ENCODE measurements around the gene KIDINS220. TPM values are rescaled to one million over a fixed set of nuclear protein-coding genes. Genes with fewer than 3 reads are reported as not detected.

Gene KIDINS220
- total and polyA plus RNA-seq, 2 experiments from 2014 or later, result 24.2 to 77.5 TPM

DNA sequence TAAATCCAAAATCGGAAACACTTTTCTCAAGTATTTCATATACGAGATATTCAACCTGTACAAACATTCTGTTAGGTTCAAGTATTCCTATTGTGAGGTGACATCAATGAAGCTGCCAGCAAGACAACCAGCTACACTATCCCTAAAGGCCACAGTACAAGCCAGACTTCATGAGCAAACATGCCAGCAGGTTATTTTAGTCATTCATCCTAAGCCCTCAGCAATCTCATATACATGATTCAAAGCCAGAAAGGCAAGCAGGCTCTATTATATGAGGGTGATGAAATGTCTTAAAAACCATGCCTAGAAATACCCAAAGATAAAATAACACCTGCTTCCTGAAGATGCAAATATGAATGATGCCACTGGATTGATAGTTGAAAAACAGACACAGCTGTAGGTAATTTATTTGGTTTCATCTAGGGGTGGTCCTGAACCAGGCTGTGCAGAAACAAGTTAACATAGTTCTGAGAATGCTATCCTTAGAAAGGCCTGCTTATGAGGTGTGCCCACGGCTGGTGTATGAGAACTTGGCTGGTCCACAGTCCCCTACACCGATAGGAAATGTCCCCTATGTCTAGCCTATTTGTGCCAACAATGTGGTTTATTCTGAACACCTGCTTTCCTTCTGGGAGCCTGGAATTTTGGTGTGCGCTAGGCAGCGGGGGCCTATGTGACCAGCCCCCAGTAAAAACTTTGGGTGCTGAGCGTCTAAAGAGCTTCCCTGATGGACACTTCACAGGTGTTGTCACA, 48.2 kb upstream of the KIDINS220 start:
- no peaks in the 10 kb centered on the region for H3K36me3 ChIP-seq (replicated peaks; ENCODE audit: insufficient read depth, low read depth)
- H3K9me3 ChIP-seq (ENCODE audit: low read depth), result no peaks in the 10 kb centered on the region
- peaks cover 4% of the 10 kb centered on the region for H3K4me1 ChIP-seq (ENCODE audit: insufficient read depth)
- H3K4me2 ChIP-seq, result peak overlapping the region; percentile 17
- H3K27ac ChIP-seq, result peak overlapping the region; percentile 87
- H2AFZ ChIP-seq, result no peak overlapping the region
- no peak for DNase-seq (ENCODE audit: low spot score)
- no peaks in the 10 kb centered on the region for H3K27me3 ChIP-seq
- no peaks in the 10 kb centered on the region for H3K9me2 ChIP-seq (replicated peaks; ENCODE audit: insufficient read depth)
- H4K20me1 ChIP-seq (ENCODE audit: insufficient read depth, poor library complexity, severe bottlenecking), result no peaks in the 10 kb centered on the region
- 95% methylated on average over 7 of the region's 7 CpGs for WGBS (ENCODE audit: low lambda C conversion rate, missing lambda C conversion rate)
- H3K79me2 ChIP-seq, result no peaks in the 10 kb centered on the region
- TF ChIP-seq EZH2 (IDR thresholded peaks at IDR 0.05; ENCODE audit: borderline replicate concordance) (no peak), EZH2phosphoT487 (IDR thresholded peaks at IDR 0.05; ENCODE audit: low read depth, severe bottlenecking, unreplicated experiment) (no peak)
- TF ChIP-seq, protein P1, sequence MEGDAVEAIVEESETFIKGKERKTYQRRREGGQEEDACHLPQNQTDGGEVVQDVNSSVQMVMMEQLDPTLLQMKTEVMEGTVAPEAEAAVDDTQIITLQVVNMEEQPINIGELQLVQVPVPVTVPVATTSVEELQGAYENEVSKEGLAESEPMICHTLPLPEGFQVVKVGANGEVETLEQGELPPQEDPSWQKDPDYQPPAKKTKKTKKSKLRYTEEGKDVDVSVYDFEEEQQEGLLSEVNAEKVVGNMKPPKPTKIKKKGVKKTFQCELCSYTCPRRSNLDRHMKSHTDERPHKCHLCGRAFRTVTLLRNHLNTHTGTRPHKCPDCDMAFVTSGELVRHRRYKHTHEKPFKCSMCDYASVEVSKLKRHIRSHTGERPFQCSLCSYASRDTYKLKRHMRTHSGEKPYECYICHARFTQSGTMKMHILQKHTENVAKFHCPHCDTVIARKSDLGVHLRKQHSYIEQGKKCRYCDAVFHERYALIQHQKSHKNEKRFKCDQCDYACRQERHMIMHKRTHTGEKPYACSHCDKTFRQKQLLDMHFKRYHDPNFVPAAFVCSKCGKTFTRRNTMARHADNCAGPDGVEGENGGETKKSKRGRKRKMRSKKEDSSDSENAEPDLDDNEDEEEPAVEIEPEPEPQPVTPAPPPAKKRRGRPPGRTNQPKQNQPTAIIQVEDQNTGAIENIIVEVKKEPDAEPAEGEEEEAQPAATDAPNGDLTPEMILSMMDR (IDR thresholded peaks at IDR 0.05; ENCODE audit: poor library complexity), result no peak
- no peak overlapping the region for H3K4me3 ChIP-seq

DNA sequence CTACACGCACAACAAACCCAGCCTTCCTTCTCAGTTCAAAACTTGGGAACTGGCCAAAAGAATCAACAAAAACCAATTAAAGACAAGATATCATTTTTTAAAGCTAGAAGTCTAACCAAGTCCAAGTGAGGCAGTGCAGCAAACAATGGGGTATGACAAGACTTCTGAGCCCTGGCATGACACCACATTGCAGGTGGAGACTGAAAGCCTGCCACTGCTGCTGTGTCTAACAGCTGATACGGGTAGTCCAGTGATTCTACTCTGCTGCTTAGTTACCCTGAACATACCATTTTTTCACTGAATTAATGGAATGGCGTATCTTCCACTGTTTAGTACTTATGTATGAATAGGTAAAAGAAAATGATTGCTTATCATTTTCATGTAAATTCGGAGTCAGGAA, 47.4 kb upstream of the KIDINS220 start:
- H3K36me3 ChIP-seq (replicated peaks; ENCODE audit: insufficient read depth, low read depth), result no peaks in the 10 kb centered on the region
- WGBS (ENCODE audit: low lambda C conversion rate, missing lambda C conversion rate), result 90% methylated on average over 4 of the region's 4 CpGs
- H3K9me3 ChIP-seq (ENCODE audit: low read depth), result no peaks in the 10 kb centered on the region
- no peaks in the 10 kb centered on the region for H3K9me2 ChIP-seq (replicated peaks; ENCODE audit: insufficient read depth)
- H3K27ac ChIP-seq, result peak overlapping the region; percentile 87
- H3K4me2 ChIP-seq, result no peak overlapping the region
- H2AFZ ChIP-seq, result no peak overlapping the region
- no peaks in the 10 kb centered on the region for H3K27me3 ChIP-seq
- DNase-seq (ENCODE audit: low spot score), result no peak
- no peak for TF ChIP-seq EZH2 (IDR thresholded peaks at IDR 0.05; ENCODE audit: borderline replicate concordance)
- TF ChIP-seq EZH2phosphoT487 (IDR thresholded peaks at IDR 0.05; ENCODE audit: low read depth, severe bottlenecking, unreplicated experiment), result no peak
- TF ChIP-seq, protein P1 (IDR thresholded peaks at IDR 0.05; ENCODE audit: poor library complexity), result no peak
- H4K20me1 ChIP-seq (ENCODE audit: insufficient read depth, poor library complexity, severe bottlenecking), result no peaks in the 10 kb centered on the region
- no peak overlapping the region for H3K4me3 ChIP-seq
- no peaks in the 10 kb centered on the region for H3K79me2 ChIP-seq
- peaks cover 4% of the 10 kb centered on the region for H3K4me1 ChIP-seq (ENCODE audit: insufficient read depth)

DNA sequence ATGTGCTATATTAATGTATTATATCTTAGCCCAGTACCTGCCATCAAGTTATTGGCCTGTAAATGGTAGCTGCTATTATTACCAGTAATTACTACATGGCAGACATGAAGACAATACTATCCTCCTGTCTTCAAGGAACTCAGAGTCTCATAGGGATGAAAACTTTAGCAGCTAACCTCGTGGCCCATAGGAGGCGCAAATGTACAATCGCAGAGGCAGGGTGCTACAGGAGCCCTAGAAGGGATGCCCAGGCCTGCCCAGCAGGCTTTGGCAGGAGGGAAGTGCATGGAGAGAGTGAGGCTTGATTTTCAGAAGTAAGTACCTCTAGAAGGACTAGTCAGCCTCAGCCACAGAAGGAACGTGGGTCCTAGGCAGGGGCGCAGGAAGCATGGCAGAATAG, 44.7 kb upstream of the KIDINS220 start:
- Histone ChIP-seq H3K36me3 (replicated peaks; ENCODE audit: insufficient read depth, low read depth) (no peaks in the 10 kb centered on the region), H4K20me1 (ENCODE audit: insufficient read depth, poor library complexity, severe bottlenecking) (no peaks in the 10 kb centered on the region), H3K4me1 (ENCODE audit: insufficient read depth) (peaks cover 4% of the 10 kb centered on the region), H3K4me2 (no peak overlapping the region), H3K9me2 (replicated peaks; ENCODE audit: insufficient read depth) (no peaks in the 10 kb centered on the region), H3K27me3 (no peaks in the 10 kb centered on the region), H3K4me3 (no peak overlapping the region), H3K27ac (no peak overlapping the region), H3K79me2 (no peaks in the 10 kb centered on the region), H3K9me3 (ENCODE audit: low read depth) (no peaks in the 10 kb centered on the region), H2AFZ (no peak overlapping the region)
- no peak for DNase-seq (ENCODE audit: low spot score)
- 66% methylated on average over 5 of the region's 5 CpGs for WGBS (ENCODE audit: low lambda C conversion rate, missing lambda C conversion rate)
- TF ChIP-seq, protein P1 (IDR thresholded peaks at IDR 0.05; ENCODE audit: poor library complexity), result peak; percentile 15
- no peak for TF ChIP-seq EZH2phosphoT487 (IDR thresholded peaks at IDR 0.05; ENCODE audit: low read depth, severe bottlenecking, unreplicated experiment)
